GM12864 (cell line): ENCODE measurements around the gene PFKFB3.
"Not testable (repeated sequence)": the region's sequence is repeated elsewhere in the genome, so short reads cannot be mapped to it uniquely, and the experiment has no call there.

ENCODE experiments used
- DNase-seq: peaks from one replicate; pipeline ENCODE4 v3.0.0-alpha.2; 2011; ENCODE audit warnings: low read depth
- H3K4me3 ChIP-seq: 2 replicates; pipeline ENCODE4 v1.5.1; 2011; ENCODE audit warnings: mild to moderate bottlenecking, low read depth, low read length, control low read depth
- TF ChIP-seq, protein P1 (sequence below): IDR thresholded peaks from 2 replicates; pipeline ENCODE4 v1.5.1; 2011; ENCODE audit warnings: low read depth, mild to moderate bottlenecking, moderate library complexity, low read length, control low read depth, inconsistent platforms; ENCODE audit errors: missing control alignments

PFKFB3 gene

DNA sequence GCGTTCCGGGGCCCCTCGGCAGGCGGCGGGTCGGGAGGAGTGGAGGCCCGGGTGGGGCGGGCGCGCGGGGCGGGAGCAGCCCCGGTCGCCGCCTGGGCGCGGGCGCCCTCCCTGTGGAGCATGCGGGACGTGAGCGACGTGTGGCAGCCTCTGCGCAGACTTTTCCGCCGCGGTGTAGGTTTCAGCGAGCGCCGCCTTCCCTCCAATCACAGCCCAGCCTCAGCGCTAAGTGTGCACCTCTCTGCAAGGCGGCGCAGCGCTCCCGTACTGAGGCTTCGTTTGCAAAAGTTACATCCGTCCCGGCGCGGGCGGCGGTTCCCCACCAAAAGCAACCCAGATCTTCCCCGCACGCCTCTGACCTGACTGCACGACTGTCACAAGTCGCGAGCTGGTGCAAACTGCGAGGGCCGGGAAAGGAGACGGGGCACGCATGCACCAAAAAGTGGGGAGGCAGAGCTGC is 1.2 kb upstream of the PFKFB3 start:
- peak overlapping the region; percentile 72 for H3K4me3 ChIP-seq
- DNase-seq: peak; percentile 41
- TF ChIP-seq, protein P1, sequence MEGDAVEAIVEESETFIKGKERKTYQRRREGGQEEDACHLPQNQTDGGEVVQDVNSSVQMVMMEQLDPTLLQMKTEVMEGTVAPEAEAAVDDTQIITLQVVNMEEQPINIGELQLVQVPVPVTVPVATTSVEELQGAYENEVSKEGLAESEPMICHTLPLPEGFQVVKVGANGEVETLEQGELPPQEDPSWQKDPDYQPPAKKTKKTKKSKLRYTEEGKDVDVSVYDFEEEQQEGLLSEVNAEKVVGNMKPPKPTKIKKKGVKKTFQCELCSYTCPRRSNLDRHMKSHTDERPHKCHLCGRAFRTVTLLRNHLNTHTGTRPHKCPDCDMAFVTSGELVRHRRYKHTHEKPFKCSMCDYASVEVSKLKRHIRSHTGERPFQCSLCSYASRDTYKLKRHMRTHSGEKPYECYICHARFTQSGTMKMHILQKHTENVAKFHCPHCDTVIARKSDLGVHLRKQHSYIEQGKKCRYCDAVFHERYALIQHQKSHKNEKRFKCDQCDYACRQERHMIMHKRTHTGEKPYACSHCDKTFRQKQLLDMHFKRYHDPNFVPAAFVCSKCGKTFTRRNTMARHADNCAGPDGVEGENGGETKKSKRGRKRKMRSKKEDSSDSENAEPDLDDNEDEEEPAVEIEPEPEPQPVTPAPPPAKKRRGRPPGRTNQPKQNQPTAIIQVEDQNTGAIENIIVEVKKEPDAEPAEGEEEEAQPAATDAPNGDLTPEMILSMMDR: no peak

DNA sequence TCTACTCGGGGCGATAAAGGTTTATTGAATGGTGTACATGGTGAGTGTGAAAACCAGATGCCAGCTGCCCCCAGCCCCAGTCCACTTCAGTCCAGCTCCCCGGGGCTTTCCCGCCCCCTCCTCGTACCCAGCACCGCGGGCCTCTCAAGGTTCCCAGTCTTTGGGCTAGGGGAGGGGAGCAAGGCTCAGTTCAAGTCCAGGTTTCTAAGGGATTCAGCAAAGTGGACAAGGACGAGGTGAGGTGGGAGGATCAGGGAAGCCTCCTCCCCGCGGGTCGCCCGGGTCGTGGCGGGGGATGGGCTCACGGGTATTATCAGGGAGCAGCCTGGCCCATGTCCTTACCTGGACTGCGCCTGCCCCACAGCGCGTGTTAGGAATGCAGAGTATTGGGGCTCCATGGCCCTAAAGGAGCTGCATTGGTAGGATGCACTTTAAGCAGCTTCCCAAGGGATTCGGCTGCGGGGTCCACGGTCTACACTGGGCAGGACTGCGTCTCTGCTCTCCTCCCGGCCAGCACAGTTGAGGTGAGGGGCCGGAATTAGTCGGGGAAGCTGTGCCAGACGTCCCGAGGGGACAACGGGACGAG is 541 bp upstream of the PFKFB3 start:
- DNase-seq: no peak

DNA sequence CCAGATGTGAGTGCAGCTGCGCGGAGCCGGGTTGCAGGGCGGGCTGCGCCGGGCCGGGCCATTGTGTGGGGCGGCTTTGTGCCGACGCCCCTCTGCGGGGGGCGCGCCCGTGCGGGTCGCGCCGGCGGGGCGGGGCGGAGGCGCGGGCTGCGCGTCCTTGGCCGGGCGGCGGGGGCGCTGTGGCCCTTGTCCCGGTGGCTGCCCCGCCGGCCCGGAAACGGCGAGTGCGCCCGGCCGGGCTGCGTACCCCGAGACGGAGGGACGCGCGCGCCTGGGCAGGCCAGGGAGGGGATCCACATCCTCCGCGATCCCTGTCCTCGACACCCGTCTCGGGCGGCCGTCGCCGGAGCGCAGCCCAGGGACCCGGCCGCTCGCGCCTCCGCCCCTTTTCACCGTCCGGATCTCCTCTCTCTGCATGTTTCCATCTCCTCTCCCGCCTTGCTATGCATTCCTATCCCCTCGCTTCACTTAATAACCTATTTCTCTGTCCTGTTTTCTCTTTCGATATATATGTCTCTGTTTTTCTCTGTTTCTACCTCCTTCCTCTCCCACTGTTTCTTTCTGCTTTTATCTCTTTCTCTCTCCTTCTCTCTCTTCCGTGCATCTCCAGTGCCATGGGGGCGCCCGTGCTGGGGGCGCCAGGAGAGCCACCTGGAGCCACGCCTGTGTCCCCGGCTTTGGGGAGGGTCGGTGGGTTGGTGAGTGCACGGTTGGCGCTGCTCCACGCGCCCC is 765 bp downstream of the PFKFB3 start:
- peak overlapping the region; percentile 72 for H3K4me3 ChIP-seq
- no peak for DNase-seq
- TF ChIP-seq, protein P1: peak; percentile 46

More for the DNA sequence above, 541 bp upstream of the PFKFB3 start:
- TF ChIP-seq, protein P1: no peak
- H3K4me3 ChIP-seq: peak overlapping the region; percentile 72

DNA sequence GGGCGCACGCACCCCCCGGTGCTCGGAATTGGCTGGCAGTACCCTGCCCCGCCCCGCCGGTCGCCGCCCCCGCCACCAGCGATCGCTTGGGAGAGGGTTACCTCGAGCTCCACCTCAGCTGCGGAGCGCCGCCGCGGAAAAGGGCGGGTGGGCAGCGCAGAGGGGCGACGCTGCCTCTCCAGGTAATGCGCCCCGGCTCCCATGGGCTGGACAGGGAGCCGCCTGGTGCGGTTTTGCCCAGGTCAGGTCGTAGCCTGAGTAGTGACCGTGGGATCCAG is 1.3 kb downstream of the PFKFB3 start:
- DNase-seq: no peak
- TF ChIP-seq, protein P1: no peak

DNA sequence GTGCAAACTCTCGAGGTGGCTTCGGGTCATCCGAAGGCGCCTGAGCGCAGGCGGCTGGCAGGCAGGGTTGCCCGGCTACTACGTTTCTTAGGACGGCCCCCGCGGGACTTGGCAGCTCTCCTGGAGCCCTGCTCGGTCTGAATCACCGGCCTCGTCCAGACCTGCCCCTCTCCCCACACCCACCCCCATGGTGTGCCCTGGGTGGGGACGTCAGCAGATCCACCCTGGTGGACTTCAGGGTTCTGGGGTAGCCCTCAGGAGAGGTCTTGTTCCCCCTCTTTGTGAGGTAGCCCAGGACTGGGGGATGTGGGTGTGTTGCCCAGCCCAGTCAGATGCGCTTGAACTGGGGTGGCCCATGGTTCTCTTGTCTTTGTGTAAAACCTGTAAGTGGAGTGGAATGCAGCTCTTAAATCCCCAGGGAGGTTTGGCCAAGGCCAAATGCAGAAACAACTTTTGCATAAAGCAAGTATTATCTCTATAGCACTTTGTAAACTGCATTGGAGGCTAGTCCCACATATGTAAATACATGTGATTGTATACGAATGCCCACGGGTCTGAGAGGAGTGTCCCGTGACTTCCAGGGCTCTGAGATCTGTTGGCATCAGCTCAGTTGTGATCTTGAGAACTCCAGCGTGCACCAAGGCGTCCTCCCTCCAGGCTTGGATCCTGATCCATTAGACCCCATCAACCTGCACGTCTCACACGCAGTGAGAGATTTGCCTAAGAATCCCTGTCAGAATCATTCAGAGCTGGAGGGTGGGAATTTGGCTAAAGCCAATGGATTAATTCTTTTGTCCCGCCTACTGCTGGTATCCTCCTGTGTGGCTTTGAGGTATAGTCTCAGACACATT is 1.8 kb downstream of the PFKFB3 start:
- DNase-seq: no peak
- H3K4me3 ChIP-seq: peak overlapping the region; percentile 72
- TF ChIP-seq, protein P1: no peak

More for the DNA sequence above, 1.3 kb downstream of the PFKFB3 start:
- peak overlapping the region; percentile 72 for H3K4me3 ChIP-seq

DNA sequence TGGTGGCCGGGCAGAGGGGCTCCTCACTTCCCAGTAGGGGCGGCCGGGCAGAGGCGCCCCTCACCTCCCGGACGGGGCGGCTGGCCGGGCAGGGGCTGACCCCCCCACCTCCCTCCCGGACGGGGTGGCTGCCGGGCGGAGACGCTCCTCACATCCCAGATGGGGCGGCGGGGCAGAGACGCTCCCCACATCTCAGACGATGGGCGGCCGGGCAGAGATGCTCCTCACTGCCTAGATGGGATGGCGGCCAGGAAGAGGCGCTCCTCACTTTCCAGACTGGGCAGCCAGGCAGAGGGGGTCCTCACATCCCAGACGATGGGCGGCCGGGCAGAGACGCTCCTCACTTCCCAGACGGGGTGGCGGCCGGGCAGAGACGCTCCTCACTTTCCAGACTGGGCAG is 3.8 kb downstream of the PFKFB3 start:
- H3K4me3 ChIP-seq, DNase-seq: not testable (repeated sequence)

DNA sequence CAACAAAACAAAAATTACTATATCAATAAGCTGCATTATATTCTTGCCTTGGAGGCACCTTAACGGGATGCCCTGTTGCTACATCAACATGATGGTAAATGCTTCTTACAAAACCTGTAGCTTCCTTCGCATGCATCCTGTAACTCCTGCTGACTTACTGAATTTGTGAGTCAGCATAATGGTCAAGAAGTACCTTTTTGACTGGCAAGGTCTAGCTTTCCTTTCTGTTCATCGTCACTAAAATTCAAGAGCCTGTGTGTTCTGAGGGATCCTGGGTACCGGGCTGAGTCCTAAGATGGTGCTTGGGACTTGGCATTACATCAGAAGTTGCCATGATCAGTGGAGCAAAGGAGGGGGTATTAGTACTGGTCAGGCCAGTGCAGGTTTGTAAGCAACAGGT is 4.9 kb downstream of the PFKFB3 start:
- TF ChIP-seq, protein P1: no peak
- no peak for DNase-seq
- no peak overlapping the region for H3K4me3 ChIP-seq
